NT2/D1 (cell line): ENCODE data around the gene STAT1.

Experiments
- SUZ12 ChIP-seq: IDR thresholded peaks from 2 replicates; pipeline ENCODE4 v1.6.1; 2011; ENCODE audit not compliant: insufficient read length, insufficient read depth; ENCODE audit errors: extremely low read depth
- YY1 ChIP-seq: IDR thresholded peaks from 2 replicates; pipeline ENCODE4 v1.6.1; 2011; ENCODE audit not compliant: insufficient read length, insufficient read depth
- ZNF274 ChIP-seq: IDR thresholded peaks from 2 replicates; pipeline ENCODE4 v1.6.1; 2011; ENCODE audit warnings: mild to moderate bottlenecking, low read depth, low read length

DNA sequence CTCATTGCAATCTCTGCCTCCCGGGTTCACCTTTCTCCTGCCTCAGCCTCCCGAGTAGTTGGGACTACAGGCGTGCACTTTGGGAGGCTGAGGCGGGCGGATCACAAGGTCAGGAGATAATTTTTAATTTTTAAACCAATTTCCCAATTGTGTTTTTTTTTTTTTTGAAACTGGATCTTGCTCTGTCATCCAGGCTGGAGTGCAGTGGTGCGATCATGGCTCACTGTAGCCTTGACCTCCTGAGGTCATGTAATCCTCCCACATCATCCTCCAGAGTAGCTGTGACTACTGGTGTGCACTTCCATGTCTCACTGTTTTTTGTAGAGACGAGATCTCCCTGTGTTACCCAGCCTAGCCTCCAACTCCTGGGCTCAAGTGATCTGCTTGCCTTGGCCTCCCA lies 84.1 kb downstream of the STAT1 start:
- TF ChIP-seq YY1 = no peak
- TF ChIP-seq ZNF274 = no peak
- no peak for TF ChIP-seq SUZ12
